K562 (cell line): Measurements from ENCODE around the gene DPT. TPM values are rescaled to one million over a fixed set of nuclear protein-coding genes. Genes with fewer than 3 reads are reported as not detected.

Experiments
- ATAC-seq: fragments of 200-7000 bp; cut with Tn5 transposase; 3 replicates; pipeline ENCODE4 v1.9.1; 2020; ENCODE audit warnings: moderate library complexity
- BruUV-seq: library from RNA; stranded (reverse); fragments of 400-500 nt; replicated peaks from 2 replicates; lab custom pipeline; 2021; lab: Mats Ljungman, UMichigan
- CTCF ChIA-PET: fragments of 300-600 bp; formaldehyde crosslinking; extraction: SDS; loops from one replicate; lab custom pipeline; 2021; ENCODE audit warnings: low intra/inter-chr PET ratio; lab: Yijun Ruan, JAX
- POLR2A ChIA-PET: fragments of 300-600, 350-650 bp; sonication (Branson Sonifier 250); formaldehyde crosslinking; extraction: SDS; loops from one replicate; lab custom pipeline; 2021; ENCODE audit warnings: antibody characterized with exemption, inconsistent platforms; lab: Yijun Ruan, JAX
- DNase-seq, 4 experiments: peaks; one replicate each; pipeline versions ENCODE4 v3.0.0 to v3.0.0-alpha.2; 2011 to 2018; ENCODE audit warnings: low spot score in 3 of 4, mixed read lengths in 3 of 4; ENCODE audit errors: extremely low read depth in 1 of 4
- FAIRE-seq: peaks from 2 replicates; lab custom pipeline; 2011; peaks lifted over from hg19 to GRCh38; lab: Jason Lieb, UNC
- H2AFZ ChIP-seq: 2 replicates; pipeline ENCODE4 v1.6.0; 2011; ENCODE audit warnings: low read depth, low read length, control low read depth, inconsistent platforms
- H3K27ac ChIP-seq: fragments of 200-600 bp; 3 replicates; pipeline ENCODE4 v1.8.0; 2011; ENCODE audit warnings: low read depth, mild to moderate bottlenecking, control low read depth, inconsistent platforms, low read length, moderate library complexity, mixed read lengths; ENCODE audit errors: extremely low read depth
- H3K27me3 ChIP-seq, 2 experiments: fragments of 300-600 bp in 1 of 2; 2 replicates in 1 of 2; 3 replicates in 1 of 2; pipeline versions ENCODE4 v1.6.0 to v1.8.0; 2011; ENCODE audit warnings: inconsistent platforms in 2 of 2, low read length in 2 of 2, mild to moderate bottlenecking in 1 of 2, mixed read lengths in 1 of 2, moderate library complexity in 1 of 2; ENCODE audit not compliant: control insufficient read depth in 2 of 2, insufficient read depth in 2 of 2
- H3K36me3 ChIP-seq: fragments of 300-600 bp; 3 replicates; pipeline ENCODE4 v1.8.0; 2011; ENCODE audit warnings: mild to moderate bottlenecking, low read length, inconsistent platforms; ENCODE audit not compliant: control insufficient read depth, insufficient read depth
- H3K4me1 ChIP-seq, 2 experiments: fragments of 200-600 bp in 1 of 2; replicated peaks in 1 of 2; 2 replicates in 1 of 2; 3 replicates in 1 of 2; pipeline versions ENCODE4 v1.5.1 to v1.8.0; 2011; ENCODE audit warnings: inconsistent platforms in 2 of 2, low read length in 2 of 2, mild to moderate bottlenecking in 1 of 2, mixed read lengths in 1 of 2, moderate library complexity in 1 of 2; ENCODE audit not compliant: control insufficient read depth in 2 of 2, insufficient read depth in 2 of 2
- H3K4me2 ChIP-seq: 2 replicates; pipeline ENCODE4 v1.6.1; 2011; ENCODE audit warnings: low read length, control low read depth, inconsistent platforms, mixed read lengths; ENCODE audit not compliant: insufficient read depth
- H3K4me3 ChIP-seq: fragments of 200-600 bp; sonication (generic), shearing (Covaris generic); 2 replicates; pipeline ENCODE4 v1.5.1; 2016; ENCODE audit warnings: control low read depth, inconsistent platforms
- H3K79me2 ChIP-seq: fragments of 200-600 bp; 3 replicates; pipeline ENCODE4 v1.8.0; 2011; ENCODE audit warnings: low read length, inconsistent platforms; ENCODE audit not compliant: control insufficient read depth, insufficient read depth
- H3K9ac ChIP-seq, 2 experiments: 2 replicates each; pipeline versions ENCODE4 v1.6.0 to v1.6.1; 2011; ENCODE audit warnings: low read depth in 2 of 2, low read length in 2 of 2, control low read depth in 1 of 2, inconsistent platforms in 1 of 2, mild to moderate bottlenecking in 1 of 2, mixed read lengths in 1 of 2; ENCODE audit not compliant: insufficient read depth in 1 of 2
- H3K9me1 ChIP-seq: one replicate; pipeline ENCODE4 v1.6.0; 2011; ENCODE audit warnings: inconsistent platforms, mild to moderate bottlenecking, low read length, moderate library complexity; ENCODE audit not compliant: control insufficient read depth, insufficient read depth
- H3K9me3 ChIP-seq: replicated peaks from 2 replicates; pipeline ENCODE4 v1.5.1; 2011; ENCODE audit warnings: low read depth, low read length, inconsistent platforms; ENCODE audit not compliant: control insufficient read depth, insufficient read depth
- H4K20me1 ChIP-seq: replicated peaks from 2 replicates; pipeline ENCODE4 v1.6.1; 2011; ENCODE audit warnings: low read length, inconsistent platforms, mixed read lengths; ENCODE audit not compliant: control insufficient read depth, insufficient read depth
- FOXM1 ChIP-seq, 2 experiments: fragments of 450-650 bp in 1 of 2; sonication (generic) in 1 of 2; formaldehyde crosslinking in 1 of 2; IDR thresholded peaks; 2 replicates each; pipeline versions ENCODE4 v1.6.1 to v1.9.0; 2017 to 2022; ENCODE audit warnings: low read depth in 2 of 2, mild to moderate bottlenecking in 2 of 2, missing genetic modification reagents in 1 of 2, moderate library complexity in 1 of 2
- HES1 ChIP-seq: fragments of 450-650 bp; IDR thresholded peaks from 2 replicates; pipeline ENCODE4 v1.6.1; 2016; ENCODE audit warnings: low read depth, mild to moderate bottlenecking, moderate library complexity
- HLTF ChIP-seq: fragments of 450-650 bp; IDR thresholded peaks from 2 replicates; pipeline ENCODE4 v1.6.1; 2016
- KDM2B ChIP-seq: fragments of 250-450 bp; sonication (Bioruptor Pico); IDR thresholded peaks from 2 replicates; pipeline ENCODE4 v1.8.0; 2021; ENCODE audit warnings: mild to moderate bottlenecking, moderate library complexity
- NFYB ChIP-seq: IDR thresholded peaks from 2 replicates; pipeline ENCODE4 v1.6.1; 2011; ENCODE audit warnings: mild to moderate bottlenecking, moderate library complexity; ENCODE audit not compliant: insufficient read length; ENCODE audit errors: extremely low read depth
- PREB ChIP-seq: sonication (generic); formaldehyde crosslinking; IDR thresholded peaks from 2 replicates; pipeline ENCODE4 v1.8.1; 2023; ENCODE audit warnings: mild to moderate bottlenecking, missing genetic modification reagents
- TFAM ChIP-seq: fragments of 250-450 bp; sonication (Bioruptor Pico); conservative IDR thresholded peaks from 2 replicates; pipeline ENCODE4 v1.5.0; 2021; ENCODE audit warnings: mild to moderate bottlenecking, moderate library complexity
- ZC3H4 ChIP-seq: sonication (generic); formaldehyde crosslinking; IDR thresholded peaks from 2 replicates; pipeline ENCODE4 v1.9.0; 2021; ENCODE audit warnings: missing genetic modification reagents, borderline replicate concordance
- ZFPM2 ChIP-seq: fragments of 250-450 bp; sonication (Bioruptor Pico); IDR thresholded peaks from 2 replicates; pipeline ENCODE4 v1.5.1; 2022; ENCODE audit warnings: mild to moderate bottlenecking
- ZNF695 ChIP-seq: fragments of 450-650 bp; formaldehyde crosslinking; IDR thresholded peaks from 2 replicates; pipeline ENCODE4 v1.4.0; 2020; ENCODE audit warnings: mild to moderate bottlenecking, moderate library complexity
- ZNF696 ChIP-seq: fragments of 250-450 bp; sonication (Bioruptor Pico); conservative IDR thresholded peaks from 2 replicates; pipeline ENCODE4 v1.4.0; 2020; ENCODE audit warnings: mild to moderate bottlenecking, moderate library complexity
- WGBS: fragments of 100-300 bp; shearing (Covaris generic); methylation state at CpG from one replicate; pipeline ENCODE4 v1.1.6; 2016; ENCODE audit warnings: low coverage, mixed read lengths; ENCODE audit not compliant: insufficient coverage; ENCODE audit errors: missing lambda C conversion rate; 5-methylcytosine and 5-hydroxymethylcytosine counted together
- in situ Hi-C: fragments of 300-500 bp; cut with MboI; formaldehyde crosslinking; loops from 4 replicates; pipeline ENCODE4 v1.15.0; 2018; ENCODE audit warnings: inconsistent platforms, mixed read lengths
- intact Hi-C: fragments of 100-400 bp; cut with micrococcal nuclease; formaldehyde crosslinking; loops from 2 replicates; pipeline ENCODE4 v1.14.2; 2022
- polyA plus RNA-seq, 8 experiments: library from polyadenylated mRNA; depleted of rRNA in 4 of 8; stranded (reverse) in 5 of 8; unstranded in 3 of 8; fragments of >200 nt; fragmentation: Nextera tagmentation in 2 of 8; fragmentation: Illumina TruSeq in 1 of 8; extraction: Ambion mirVana in 2 of 8; extraction: Trizol in 1 of 8; gene quantifications; 2 replicates each; pipeline versions ENCODE4 v1.2.1 to v1.2.3, GENCODE V29; 2011 to 2014; ENCODE audit warnings: inconsistent platforms in 1 of 8, missing spikeins in 1 of 8
- total RNA-seq, 7 experiments: library from RNA; depleted of rRNA in 6 of 7; stranded (reverse); fragments of >200 nt in 6 of 7; fragmentation: Illumina TruSeq in 2 of 7; extraction: Trizol in 2 of 7; gene quantifications; 2 replicates each; pipeline versions ENCODE4 v1.2.1 to v1.2.3, GENCODE V29; 2011 to 2021; ENCODE audit warnings: low replicate concordance in 1 of 7
- TF ChIP-seq, protein P1 (sequence below): fragments of 250-450 bp; sonication (Bioruptor Pico); IDR thresholded peaks from 2 replicates; pipeline ENCODE4 v1.8.0; 2021; ENCODE audit warnings: borderline replicate concordance, mild to moderate bottlenecking, moderate library complexity; ENCODE audit not compliant: poor library complexity, severe bottlenecking
- TF ChIP-seq, protein P2 (sequence below): sonication (generic); formaldehyde crosslinking; IDR thresholded peaks from 2 replicates; pipeline ENCODE4 v1.8.1; 2023; ENCODE audit warnings: mild to moderate bottlenecking, missing genetic modification reagents

DPT gene
- total and polyA plus RNA-seq, 9 of the 15 experiments (the other 6 are each of a cell fraction or from before 2014, with no cell fraction given), result not detected

- TF ChIP-seq NFYB (no peak), FOXM1 (IDR thresholded peaks at IDR 0.05; ENCODE audit: low read depth) (no peak), FOXM1 (CRISPR knock-in tag; IDR thresholded peaks at IDR 0.05; ENCODE audit: low read depth) (no peak), PREB (CRISPR knock-in tag) (no peak), ZNF695 (CRISPR knock-in tag) (no peak), KDM2B (CRISPR knock-in tag) (no peak), TFAM (CRISPR knock-in tag) (no peak), HES1 (no peak), ZC3H4 (no peak)
Measured at GRCh38 chr1:168692472-168692871, 36.5 kb downstream of the DPT start (continued).

DNA sequence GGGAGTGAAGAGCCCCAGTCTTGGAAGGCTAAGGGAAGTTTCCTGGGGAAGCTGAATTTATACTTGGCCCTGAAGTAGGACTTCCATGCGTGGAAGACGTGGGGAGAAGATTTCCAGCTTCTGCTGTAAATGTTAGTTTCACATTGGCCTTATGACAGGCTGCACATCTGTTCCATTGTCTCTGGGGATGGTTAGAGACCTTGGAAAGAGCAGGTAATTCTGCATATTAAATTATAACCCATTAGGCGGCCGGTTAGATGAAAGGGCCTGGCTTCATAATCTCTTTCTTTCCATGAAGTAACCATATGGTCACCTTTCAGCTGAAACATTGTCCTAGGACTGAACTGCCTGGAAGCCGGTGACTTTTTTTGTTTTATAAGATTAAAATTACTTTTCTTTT is 37.5 kb downstream of the DPT start:
- H4K20me1 ChIP-seq, result no peaks in the 10 kb centered on the region
- no peaks in the 10 kb centered on the region for H3K36me3 ChIP-seq
- ATAC-seq (no peak), DNase-seq (no peak), FAIRE-seq (no peak)
- H3K9me1 ChIP-seq, result no peaks in the 10 kb centered on the region
- BruUV-seq, result no TSS peak
- H3K4me2 ChIP-seq, result no peak overlapping the region
- in situ Hi-C loops, result no loop called here
- intact Hi-C loops, result no loop called here
- ChIA-PET CTCF (no interaction called here), POLR2A (interaction anchor here (1.4 kb wide), 1 partner anchor 11 kb away, joined by 3 read pairs; no protein-coding TSS in a partner anchor)
- WGBS, result 3% methylated on average over 5 of the region's 5 CpGs
- no peaks in the 10 kb centered on the region for H3K4me1 ChIP-seq
- H2AFZ ChIP-seq, result no peak overlapping the region
- no peak overlapping the region for H3K9ac ChIP-seq
- no peak overlapping the region for H3K27ac ChIP-seq
- no peaks in the 10 kb centered on the region for H3K27me3 ChIP-seq
- H3K9me3 ChIP-seq, result no peaks in the 10 kb centered on the region
- no peak overlapping the region for H3K4me3 ChIP-seq
- H3K79me2 ChIP-seq, result no peaks in the 10 kb centered on the region
- TF ChIP-seq, protein P1, sequence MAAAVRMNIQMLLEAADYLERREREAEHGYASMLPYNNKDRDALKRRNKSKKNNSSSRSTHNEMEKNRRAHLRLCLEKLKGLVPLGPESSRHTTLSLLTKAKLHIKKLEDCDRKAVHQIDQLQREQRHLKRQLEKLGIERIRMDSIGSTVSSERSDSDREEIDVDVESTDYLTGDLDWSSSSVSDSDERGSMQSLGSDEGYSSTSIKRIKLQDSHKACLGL (CRISPR knock-in tag), result no peak
- TF ChIP-seq ZFPM2 (CRISPR knock-in tag) (no peak), ZNF696 (CRISPR knock-in tag) (no peak), HLTF (no peak)
- TF ChIP-seq, protein P2, sequence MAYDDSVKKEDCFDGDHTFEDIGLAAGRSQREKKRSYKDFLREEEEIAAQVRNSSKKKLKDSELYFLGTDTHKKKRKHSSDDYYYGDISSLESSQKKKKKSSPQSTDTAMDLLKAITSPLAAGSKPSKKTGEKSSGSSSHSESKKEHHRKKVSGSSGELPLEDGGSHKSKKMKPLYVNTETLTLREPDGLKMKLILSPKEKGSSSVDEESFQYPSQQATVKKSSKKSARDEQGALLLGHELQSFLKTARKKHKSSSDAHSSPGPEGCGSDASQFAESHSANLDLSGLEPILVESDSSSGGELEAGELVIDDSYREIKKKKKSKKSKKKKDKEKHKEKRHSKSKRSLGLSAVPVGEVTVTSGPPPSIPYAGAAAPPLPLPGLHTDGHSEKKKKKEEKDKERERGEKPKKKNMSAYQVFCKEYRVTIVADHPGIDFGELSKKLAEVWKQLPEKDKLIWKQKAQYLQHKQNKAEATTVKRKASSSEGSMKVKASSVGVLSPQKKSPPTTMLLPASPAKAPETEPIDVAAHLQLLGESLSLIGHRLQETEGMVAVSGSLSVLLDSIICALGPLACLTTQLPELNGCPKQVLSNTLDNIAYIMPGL (CRISPR knock-in tag), result no peak
